Loucy (cell line): ENCODE results near the gene CEP170.

ENCODE experiments used
- H2AFZ ChIP-seq: fragments of 200-600 bp; sonication (generic); 2 replicates; pipeline ENCODE4 v1.6.0; 2016; ENCODE audit warnings: antibody characterized with exemption, mild to moderate bottlenecking, low read length, moderate library complexity
- H3F3A ChIP-seq: fragments of 200-600 bp; 2 replicates; pipeline ENCODE4 v1.6.0; 2016; ENCODE audit warnings: antibody characterized with exemption, low read depth, mild to moderate bottlenecking
- H3K27me3 ChIP-seq: fragments of 200-600 bp; sonication (generic); 2 replicates; pipeline ENCODE4 v1.6.1; 2014; ENCODE audit warnings: low read length, mild to moderate bottlenecking; ENCODE audit not compliant: insufficient read depth, poor library complexity, severe bottlenecking
- H3K36me3 ChIP-seq: fragments of 200-600 bp; sonication (generic); 2 replicates; pipeline ENCODE4 v1.6.1; 2016; ENCODE audit warnings: low read length; ENCODE audit not compliant: insufficient read depth
- H3K4me1 ChIP-seq: fragments of 200-600 bp; sonication (generic); 2 replicates; pipeline ENCODE4 v1.5.1; 2014; ENCODE audit warnings: low read length, mild to moderate bottlenecking; ENCODE audit not compliant: insufficient read depth, poor library complexity, severe bottlenecking
- H3K4me2 ChIP-seq: fragments of 200-600 bp; sonication (generic); 2 replicates; pipeline ENCODE4 v1.6.0; 2014; ENCODE audit warnings: antibody characterized with exemption, low read length, low read depth, mild to moderate bottlenecking; ENCODE audit not compliant: poor library complexity, severe bottlenecking
- H3K4me3 ChIP-seq: fragments of 200-600 bp; sonication (generic); 2 replicates; pipeline ENCODE4 v1.5.1; 2014; ENCODE audit warnings: low read length, mild to moderate bottlenecking, mixed read lengths; ENCODE audit not compliant: poor library complexity, severe bottlenecking
- H3K79me2 ChIP-seq: fragments of 200-600 bp; sonication (generic); 2 replicates; pipeline ENCODE4 v1.6.1; 2014; ENCODE audit warnings: low read length; ENCODE audit not compliant: insufficient read depth
- H3K9ac ChIP-seq: fragments of 200-600 bp; sonication (generic); 2 replicates; pipeline ENCODE4 v1.6.0; 2014; ENCODE audit warnings: mild to moderate bottlenecking, low read depth, low read length, moderate library complexity; ENCODE audit not compliant: poor library complexity, severe bottlenecking
- H3K9me2 ChIP-seq: fragments of 200-600 bp; sonication (generic); replicated peaks from 2 replicates; pipeline ENCODE4 v1.6.1; 2016; ENCODE audit warnings: low read depth, low read length, mixed read lengths
- H3K9me3 ChIP-seq: fragments of 200-600 bp; sonication (generic); 2 replicates; pipeline ENCODE4 v1.6.1; 2014; ENCODE audit warnings: mild to moderate bottlenecking, antibody characterized with exemption, low read length, low read depth; ENCODE audit not compliant: insufficient read depth
- H4K20me1 ChIP-seq: fragments of 200-600 bp; sonication (generic); 2 replicates; pipeline ENCODE4 v1.6.0; 2014; ENCODE audit warnings: antibody characterized with exemption, low read length, mild to moderate bottlenecking; ENCODE audit not compliant: insufficient read depth, poor library complexity, severe bottlenecking
- CTCF ChIP-seq: fragments of 200-600 bp; sonication (generic); conservative IDR thresholded peaks from 2 replicates; pipeline ENCODE4 v1.5.1; 2014; ENCODE audit warnings: mild to moderate bottlenecking, antibody characterized with exemption, low read length
- EZH2phosphoT487 ChIP-seq: fragments of 200-600 bp; IDR thresholded peaks from 2 replicates; pipeline ENCODE4 v1.6.1; 2018; ENCODE audit warnings: antibody characterized with exemption, mild to moderate bottlenecking, moderate library complexity, borderline replicate concordance

CEP170 gene

GRCh38 chr1:243264717-243265116 lies 9.6 kb upstream of the CEP170 start:
- H3K4me1 ChIP-seq, result peaks cover 50% of the 10 kb centered on the region
- H3F3A ChIP-seq, result no peaks in the 10 kb centered on the region
- peak overlapping the region; percentile 59 for H3K9ac ChIP-seq

GRCh38 chr1:243261390-243261789 lies 6.3 kb upstream of the CEP170 start:
- Histone ChIP-seq H3K27me3 (no peaks in the 10 kb centered on the region), H3K4me2 (peak overlapping the region; percentile 1), H3K9me2 (no peaks in the 10 kb centered on the region), H3K4me1 (peaks cover 60% of the 10 kb centered on the region), H3K9ac (no peak overlapping the region), H3K4me3 (no peak overlapping the region), H3K9me3 (no peaks in the 10 kb centered on the region), H3K36me3 (no peaks in the 10 kb centered on the region), H4K20me1 (peaks cover 22% of the 10 kb centered on the region), H2AFZ (no peak overlapping the region), H3F3A (no peaks in the 10 kb centered on the region), H3K79me2 (peaks cover 58% of the 10 kb centered on the region)
- TF ChIP-seq CTCF, result no peak
- TF ChIP-seq EZH2phosphoT487, result no peak

More at GRCh38 chr1:243264717-243265116, 9.6 kb upstream of the CEP170 start:
- no peak overlapping the region for H2AFZ ChIP-seq
- H3K36me3 ChIP-seq, result no peaks in the 10 kb centered on the region
- TF ChIP-seq CTCF (no peak), EZH2phosphoT487 (no peak)
- no peaks in the 10 kb centered on the region for H3K9me2 ChIP-seq
- H3K4me2 ChIP-seq, result peak overlapping the region; percentile 44
- H4K20me1 ChIP-seq, result no peaks in the 10 kb centered on the region
- H3K4me3 ChIP-seq, result peak overlapping the region; percentile 13
- H3K79me2 ChIP-seq, result peaks cover 27% of the 10 kb centered on the region; the same call in 1 of the 2 replicates
- no peaks in the 10 kb centered on the region for H3K9me3 ChIP-seq
- no peaks in the 10 kb centered on the region for H3K27me3 ChIP-seq

GRCh38 chr1:243260221-243260880 lies 5.3 kb upstream of the CEP170 start:
- Histone ChIP-seq H4K20me1 (peaks cover 23% of the 10 kb centered on the region), H3K4me3 (no peak overlapping the region), H3K9me3 (no peaks in the 10 kb centered on the region), H3K4me1 (peaks cover 62% of the 10 kb centered on the region), H3F3A (no peaks in the 10 kb centered on the region), H3K27me3 (no peaks in the 10 kb centered on the region), H3K9me2 (no peaks in the 10 kb centered on the region), H3K4me2 (no peak overlapping the region), H3K36me3 (no peaks in the 10 kb centered on the region), H2AFZ (no peak overlapping the region), H3K9ac (no peak overlapping the region), H3K79me2 (peaks cover 61% of the 10 kb centered on the region)
- no peak for TF ChIP-seq EZH2phosphoT487
- no peak for TF ChIP-seq CTCF
